Caco-2 (cell line): Measurements from ENCODE around the gene DSP. TPM values are rescaled to one million over a fixed set of nuclear protein-coding genes. Genes with fewer than 3 reads are reported as not detected.

Experiments used
- BruUV-seq: library from RNA; stranded (reverse); fragments of 400-500 nt; replicated peaks from 2 replicates; lab custom pipeline; 2021; lab: Mats Ljungman, UMichigan
- CTCF ChIA-PET: fragments of 300-600 bp; sonication (Branson Sonifier 250); formaldehyde crosslinking; loops from one replicate; lab custom pipeline; 2022; ENCODE audit warnings: antibody characterized with exemption; lab: Charles Lee
- POLR2A ChIA-PET: fragments of 300-600 bp; sonication (Branson Sonifier 250); formaldehyde crosslinking; loops from one replicate; lab custom pipeline; 2022; ENCODE audit warnings: antibody characterized with exemption; lab: Charles Lee
- DNase-seq, 2 experiments: peaks; one replicate each; pipeline versions ENCODE4 v3.0.0 to v3.0.0-alpha.2; 2020 to 2022
- H3K27me3 ChIP-seq: replicated peaks from 2 replicates; pipeline ENCODE4 v1.6.0; 2011; ENCODE audit warnings: low read length; ENCODE audit not compliant: control insufficient read depth, insufficient read depth
- H3K36me3 ChIP-seq: 2 replicates; pipeline ENCODE4 v1.5.1; 2011; ENCODE audit warnings: low read length; ENCODE audit not compliant: control insufficient read depth, insufficient read depth
- H3K4me1 ChIP-seq: fragments of 250-450 bp; sonication (Bioruptor Pico); 2 replicates; pipeline ENCODE4 v1.5.1; 2020; ENCODE audit warnings: mild to moderate bottlenecking
- H3K4me3 ChIP-seq: 2 replicates; pipeline ENCODE4 v1.5.1; 2011; ENCODE audit warnings: low read depth, mild to moderate bottlenecking, control low read depth, low read length
- H3K9me3 ChIP-seq: fragments of 250-450 bp; sonication (Bioruptor Pico); 2 replicates; pipeline ENCODE4 v1.5.1; 2020; ENCODE audit warnings: mild to moderate bottlenecking, moderate library complexity
- H3K27ac Mint-ChIP-seq: one replicate; pipeline ENCODE4 v1.8.0; 2022; ENCODE audit warnings: mixed read lengths; ENCODE audit not compliant: unreplicated experiment
- H3K27me3 Mint-ChIP-seq: one replicate; pipeline ENCODE4 v1.8.0; 2022; ENCODE audit warnings: mixed read lengths; ENCODE audit not compliant: insufficient read depth, unreplicated experiment
- H3K36me3 Mint-ChIP-seq: one replicate; pipeline ENCODE4 v1.8.0; 2022; ENCODE audit warnings: mild to moderate bottlenecking, mixed read lengths; ENCODE audit not compliant: insufficient read depth, unreplicated experiment
- H3K4me1 Mint-ChIP-seq: one replicate; pipeline ENCODE4 v1.8.0; 2022; ENCODE audit warnings: low read depth, mixed read lengths; ENCODE audit not compliant: unreplicated experiment
- H3K4me3 Mint-ChIP-seq: one replicate; pipeline ENCODE4 v1.8.0; 2022; ENCODE audit warnings: mild to moderate bottlenecking, moderate library complexity, mixed read lengths; ENCODE audit not compliant: unreplicated experiment
- H3K9me3 Mint-ChIP-seq: one replicate; pipeline ENCODE4 v1.8.0; 2022; ENCODE audit warnings: mixed read lengths; ENCODE audit not compliant: unreplicated experiment
- intact Hi-C: fragments of 100-400 bp; cut with micrococcal nuclease; formaldehyde crosslinking; loops from one replicate; pipeline ENCODE4 v1.10.0; 2022; ENCODE audit not compliant: unreplicated experiment
- total RNA-seq: library from RNA; stranded (reverse); gene quantifications from 2 replicates; pipeline ENCODE4 v1.2.3, GENCODE V29; 2022
- TF ChIP-seq, protein P1 (sequence below), 2 experiments: fragments of 200-600 bp in 1 of 2; IDR thresholded peaks; 1 replicate in 1 of 2; 2 replicates in 1 of 2; pipeline versions ENCODE4 v1.5.1 to v1.8.0; 2011 to 2022; ENCODE audit warnings: antibody characterized with exemption in 1 of 2, control low read depth in 1 of 2, inconsistent platforms in 1 of 2, low read depth in 1 of 2, low read length in 1 of 2, mild to moderate bottlenecking in 1 of 2, moderate library complexity in 1 of 2; ENCODE audit not compliant: insufficient read depth in 1 of 2, severe bottlenecking in 1 of 2, unreplicated experiment in 1 of 2

DSP gene
- total RNA-seq, 1 experiment from 2014 or later, result 191 TPM

DNA sequence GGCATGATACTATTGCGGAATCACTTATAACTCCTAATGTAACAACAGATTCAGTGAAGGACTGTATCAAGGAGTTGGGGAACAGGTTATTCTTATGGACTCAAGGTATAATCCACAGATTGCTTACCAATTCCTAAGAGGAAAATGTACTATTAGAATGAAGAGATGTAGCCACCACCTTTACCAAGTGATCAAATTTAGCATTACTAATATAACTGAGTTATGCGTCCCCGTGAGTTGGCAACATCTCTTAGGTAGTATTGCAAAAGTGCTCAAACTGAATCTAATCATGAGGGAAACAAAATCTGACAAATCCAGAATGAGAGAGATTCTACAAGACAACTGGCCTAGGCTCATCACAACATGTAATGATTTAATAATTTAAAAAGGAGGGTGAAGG lies 47.8 kb downstream of the DSP start:
- H3K27me3 Mint-ChIP-seq, result no peaks in the 10 kb centered on the region
- ChIA-PET CTCF (no interaction called here), POLR2A (interaction anchor here (1.2 kb wide), 2 partner anchors 28 to 200 kb away, joined by 4 to 8 read pairs; partner anchors contain the start of genes CAGE1 and RIOK1)
- H3K4me1 Mint-ChIP-seq, result peaks cover 48% of the 10 kb centered on the region
- H3K9me3 Mint-ChIP-seq, result no peaks in the 10 kb centered on the region
- Histone ChIP-seq H3K27me3 (no peaks in the 10 kb centered on the region), H3K4me3 (peak overlapping the region; percentile 92; the same call in 1 of the 2 replicates), H3K4me1 (peaks cover 28% of the 10 kb centered on the region), H3K36me3 (peaks cover 1% of the 10 kb centered on the region), H3K9me3 (no peaks in the 10 kb centered on the region)
- TF ChIP-seq, protein P1, sequence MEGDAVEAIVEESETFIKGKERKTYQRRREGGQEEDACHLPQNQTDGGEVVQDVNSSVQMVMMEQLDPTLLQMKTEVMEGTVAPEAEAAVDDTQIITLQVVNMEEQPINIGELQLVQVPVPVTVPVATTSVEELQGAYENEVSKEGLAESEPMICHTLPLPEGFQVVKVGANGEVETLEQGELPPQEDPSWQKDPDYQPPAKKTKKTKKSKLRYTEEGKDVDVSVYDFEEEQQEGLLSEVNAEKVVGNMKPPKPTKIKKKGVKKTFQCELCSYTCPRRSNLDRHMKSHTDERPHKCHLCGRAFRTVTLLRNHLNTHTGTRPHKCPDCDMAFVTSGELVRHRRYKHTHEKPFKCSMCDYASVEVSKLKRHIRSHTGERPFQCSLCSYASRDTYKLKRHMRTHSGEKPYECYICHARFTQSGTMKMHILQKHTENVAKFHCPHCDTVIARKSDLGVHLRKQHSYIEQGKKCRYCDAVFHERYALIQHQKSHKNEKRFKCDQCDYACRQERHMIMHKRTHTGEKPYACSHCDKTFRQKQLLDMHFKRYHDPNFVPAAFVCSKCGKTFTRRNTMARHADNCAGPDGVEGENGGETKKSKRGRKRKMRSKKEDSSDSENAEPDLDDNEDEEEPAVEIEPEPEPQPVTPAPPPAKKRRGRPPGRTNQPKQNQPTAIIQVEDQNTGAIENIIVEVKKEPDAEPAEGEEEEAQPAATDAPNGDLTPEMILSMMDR (IDR thresholded peaks at IDR 0.05; ENCODE audit: insufficient read depth in 1 of 2, low read depth in 1 of 2, low read length in 1 of 2, severe bottlenecking in 1 of 2, unreplicated experiment in 1 of 2), result no peak
- intact Hi-C loops, result no loop called here
- DNase-seq, result no peak
- peaks cover 62% of the 10 kb centered on the region for H3K36me3 Mint-ChIP-seq
- no TSS peak for BruUV-seq
- H3K4me3 Mint-ChIP-seq, result peak overlapping the region; percentile 87
- peak overlapping the region; percentile 90 for H3K27ac Mint-ChIP-seq

DNA sequence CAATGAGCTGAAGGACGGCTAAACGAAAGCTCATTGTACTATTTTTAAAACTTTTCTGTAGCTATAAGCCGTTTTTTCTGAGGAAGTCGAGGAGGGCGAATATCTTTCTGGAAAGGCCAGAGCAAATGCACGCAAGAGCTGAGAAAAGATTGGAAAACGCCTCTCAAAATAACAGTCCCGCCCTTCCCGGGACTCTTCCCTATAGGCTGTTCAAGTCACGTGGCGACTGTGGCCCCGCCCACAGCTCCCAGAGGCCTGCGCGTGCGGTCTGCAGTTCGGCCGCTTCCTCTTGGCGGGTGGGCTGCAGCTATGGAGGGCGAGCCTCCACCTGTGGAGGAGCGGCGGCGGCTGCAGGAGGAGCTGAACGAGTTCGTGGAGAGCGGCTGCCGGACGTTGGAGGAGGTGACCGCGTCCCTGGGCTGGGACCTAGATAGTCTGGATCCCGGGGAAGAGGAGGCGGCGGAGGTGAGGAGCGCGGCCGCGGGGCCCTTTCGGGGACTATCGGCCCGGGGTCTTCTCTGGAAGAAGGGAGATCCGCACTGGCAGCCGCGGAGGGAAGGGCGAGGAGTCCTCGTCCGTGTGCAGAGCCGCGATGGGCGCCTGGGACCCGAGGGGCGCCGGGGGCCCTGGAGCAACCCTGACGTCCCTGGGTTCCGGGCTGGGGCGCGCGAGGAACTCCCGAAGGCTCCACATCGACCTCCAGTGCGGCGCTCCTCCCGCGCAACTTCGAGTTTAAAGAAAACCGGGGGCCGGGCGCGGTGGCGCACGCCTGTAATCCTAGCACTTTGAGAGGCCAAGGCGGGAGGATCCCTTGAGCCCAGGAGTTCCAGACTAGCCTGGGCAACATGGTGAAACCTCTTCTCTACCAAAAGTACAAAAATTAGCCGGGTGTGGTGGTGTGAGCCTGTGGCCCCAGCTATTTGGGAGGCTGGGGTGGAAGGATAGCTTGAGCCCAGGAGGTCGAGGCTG lies 48.8 kb downstream of the DSP start, which contains the start of gene SNRNP48:
Gene SNRNP48, plus strand, starts transcription at position 250 of the 969 bp plus-strand sequence. Its CDS starts 60 bp downstream, at position 310.
- intact Hi-C loops, result no loop called here
- peak within 1 kb of the TSS; percentile 87 for H3K4me3 Mint-ChIP-seq

DNA sequence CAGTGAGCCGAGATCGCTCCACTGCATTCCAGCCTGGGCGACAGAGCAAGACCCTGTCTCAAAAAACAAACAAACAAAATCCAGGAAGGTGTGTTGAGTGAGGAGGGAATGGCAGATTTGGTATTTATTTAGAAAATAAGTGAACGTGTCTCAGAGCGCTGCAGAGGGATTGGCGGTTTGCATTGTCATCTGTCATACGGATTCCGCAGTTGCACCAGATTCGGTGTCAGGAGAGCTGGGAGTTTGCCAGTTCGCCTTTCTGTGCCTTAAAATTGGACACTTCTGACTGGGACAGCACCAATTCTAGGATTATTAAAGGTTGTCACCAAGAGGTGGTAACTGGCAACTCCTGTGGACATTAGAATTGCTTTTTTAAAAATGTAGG lies 49.4 kb downstream of the DSP start:
- DNase-seq, result no peak
- Mint-ChIP-seq H3K4me1 (peaks cover 48% of the 10 kb centered on the region), H3K9me3 (no peaks in the 10 kb centered on the region), H3K27me3 (no peaks in the 10 kb centered on the region), H3K4me3 (peak overlapping the region; percentile 87), H3K36me3 (peaks cover 58% of the 10 kb centered on the region), H3K27ac (peak overlapping the region; percentile 90)
- intact Hi-C loops, result no loop called here
- no peaks in the 10 kb centered on the region for H3K36me3 ChIP-seq
- H3K9me3 ChIP-seq, result no peaks in the 10 kb centered on the region
- H3K4me1 ChIP-seq, result peaks cover 28% of the 10 kb centered on the region
- TF ChIP-seq, protein P1 (IDR thresholded peaks at IDR 0.05; ENCODE audit: insufficient read depth in 1 of 2, low read depth in 1 of 2, low read length in 1 of 2, severe bottlenecking in 1 of 2, unreplicated experiment in 1 of 2), result no peak
- peak overlapping the region; percentile 92 for H3K4me3 ChIP-seq
- H3K27me3 ChIP-seq, result no peaks in the 10 kb centered on the region
- ChIA-PET CTCF (no interaction called here), POLR2A (no interaction called here)
- BruUV-seq, result no TSS peak

More for the DNA sequence above, 48.8 kb downstream of the DSP start, which contains the start of gene SNRNP48:
- no peaks in the 10 kb centered on the region for H3K27me3 Mint-ChIP-seq
- Histone ChIP-seq H3K4me1 (peaks cover 28% of the 10 kb centered on the region), H3K27me3 (no peaks in the 10 kb centered on the region), H3K4me3 (peak within 1 kb of the TSS; percentile 92), H3K9me3 (no peaks in the 10 kb centered on the region), H3K36me3 (peaks cover 1% of the 10 kb centered on the region; the same call in 1 of the 2 replicates)
- peak; percentile 92 to 94 for DNase-seq
- no TSS peak for BruUV-seq
- ChIA-PET CTCF (no interaction called here), POLR2A (interaction anchor here (0.5 to 1.2 kb wide), 4 partner anchors 29 to 201 kb away, joined by 3 to 8 read pairs (median 4); partner anchors contain the start of genes CAGE1, DSP and RIOK1)
- peaks cover 59% of the 10 kb centered on the region for H3K36me3 Mint-ChIP-seq
- H3K4me1 Mint-ChIP-seq, result peaks cover 48% of the 10 kb centered on the region
- H3K27ac Mint-ChIP-seq, result peak within 1 kb of the TSS; percentile 90
- TF ChIP-seq, protein P1 (IDR thresholded peaks at IDR 0.05; ENCODE audit: insufficient read depth in 1 of 2, low read depth in 1 of 2, low read length in 1 of 2, severe bottlenecking in 1 of 2, unreplicated experiment in 1 of 2), result no peak
- H3K9me3 Mint-ChIP-seq, result no peaks in the 10 kb centered on the region
